DMS53 treated with DMSO at 0.1 percent for 48 hours (cell line): ENCODE measurements around the gene KIF13A.
"Not testable (repeated sequence)": the region's sequence is repeated elsewhere in the genome, so short reads cannot be mapped to it uniquely, and the experiment has no call there.

Source experiments
- DNase-seq: peaks from one replicate; lab custom pipeline; 2025; ENCODE audit not compliant: unreplicated experiment; lab: John Stamatoyannopoulos, UW

Gene KIF13A

GRCh38 chr6:17904491-17905120 lies 82.8 kb downstream of the KIF13A start:
- no peak for DNase-seq

- no peak for DNase-seq
Measured at GRCh38 chr6:17902974-17903373, 84.5 kb downstream of the KIF13A start.

- DNase-seq, result no peak
Measured at GRCh38 chr6:17901493-17901892, 85.9 kb downstream of the KIF13A start.

- DNase-seq, result no peak
Measured at GRCh38 chr6:17900011-17900410, 87.4 kb downstream of the KIF13A start.

- DNase-seq, result no peak
Measured at GRCh38 chr6:17899491-17899890, 87.9 kb downstream of the KIF13A start.

GRCh38 chr6:17897681-17898080 lies 89.8 kb downstream of the KIF13A start:
- no peak for DNase-seq

GRCh38 chr6:17894905-17895304 lies 92.5 kb downstream of the KIF13A start:
- no peak for DNase-seq

- DNase-seq, result no peak
Measured at GRCh38 chr6:17894191-17894590, 93.2 kb downstream of the KIF13A start.

GRCh38 chr6:17892097-17892686 lies 95.2 kb downstream of the KIF13A start:
- no peak for DNase-seq

- no peak for DNase-seq
Measured at GRCh38 chr6:17890309-17890708, 97.1 kb downstream of the KIF13A start.

- not testable (repeated sequence) for DNase-seq
Measured at GRCh38 chr6:17889777-17890176, 97.7 kb downstream of the KIF13A start.

- DNase-seq, result no peak
Measured at GRCh38 chr6:17886891-17887290, 100.5 kb downstream of the KIF13A start.

- no peak for DNase-seq
Measured at GRCh38 chr6:17885889-17886576, 101.4 kb downstream of the KIF13A start.

- DNase-seq, result no peak
Measured at GRCh38 chr6:17884498-17885478, 102.6 kb downstream of the KIF13A start.

GRCh38 chr6:17883665-17884497 lies 103.6 kb downstream of the KIF13A start:
- DNase-seq, result no peak

GRCh38 chr6:17881085-17881858 lies 106.2 kb downstream of the KIF13A start:
- DNase-seq, result no peak

GRCh38 chr6:17879184-17879583 lies 108.3 kb downstream of the KIF13A start:
- no peak for DNase-seq

- no peak for DNase-seq
Measured at GRCh38 chr6:17878734-17879133, 108.7 kb downstream of the KIF13A start.

GRCh38 chr6:17877895-17878440 lies 109.5 kb downstream of the KIF13A start:
- no peak for DNase-seq
